GM12874 (cell line): ENCODE measurements around the gene ARHGEF25.

ENCODE experiments used
- TF ChIP-seq, protein P1 (sequence below): IDR thresholded peaks from 2 replicates; pipeline ENCODE4 v1.5.1; 2011; ENCODE audit warnings: low read depth, mild to moderate bottlenecking, control low read depth, low read length, moderate library complexity; ENCODE audit not compliant: insufficient read depth

Gene ARHGEF25

DNA sequence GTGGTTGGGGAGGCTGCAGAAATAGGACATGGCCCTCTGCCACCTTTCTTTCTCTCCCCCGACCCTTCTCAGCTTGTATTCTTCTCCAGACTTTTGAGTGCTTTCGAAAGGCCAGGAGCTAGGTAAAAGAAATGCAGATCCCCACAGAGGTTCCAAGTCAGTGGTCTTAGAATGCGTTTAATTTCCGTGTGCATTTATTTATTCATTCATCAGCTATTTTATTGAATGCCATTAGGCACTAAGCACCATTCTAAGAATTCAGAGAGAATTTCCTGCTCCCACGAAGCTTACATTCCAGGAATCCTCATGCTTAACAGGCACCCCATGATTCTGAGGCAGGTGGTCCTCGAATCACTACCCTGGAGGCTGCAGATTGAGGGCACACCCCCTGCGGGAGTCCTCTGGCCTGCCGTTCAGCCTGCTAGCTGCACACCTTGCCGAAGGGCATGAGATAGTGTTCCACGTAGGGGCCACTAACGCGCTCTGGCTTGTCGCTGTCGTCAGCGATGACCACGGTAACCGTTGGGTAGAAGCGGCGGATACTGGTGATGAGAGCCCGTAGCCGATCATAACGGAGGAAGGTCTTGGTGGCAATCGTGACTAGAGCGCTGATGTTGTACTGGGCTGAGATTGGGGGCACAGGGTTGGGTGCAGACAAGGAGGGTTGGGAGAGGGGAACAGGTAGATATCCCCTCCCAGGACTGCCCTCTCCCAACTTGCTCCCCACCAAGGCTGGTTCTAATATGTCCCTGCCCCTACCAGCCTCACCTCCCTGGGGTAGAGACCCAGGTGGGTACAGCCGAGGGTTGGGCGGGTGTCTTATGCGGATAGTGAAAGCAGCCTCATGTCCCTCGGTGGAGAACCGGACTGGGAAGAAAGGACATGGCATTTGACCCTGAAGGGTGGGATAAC, 17.3 kb downstream of the ARHGEF25 start:
- TF ChIP-seq, protein P1, sequence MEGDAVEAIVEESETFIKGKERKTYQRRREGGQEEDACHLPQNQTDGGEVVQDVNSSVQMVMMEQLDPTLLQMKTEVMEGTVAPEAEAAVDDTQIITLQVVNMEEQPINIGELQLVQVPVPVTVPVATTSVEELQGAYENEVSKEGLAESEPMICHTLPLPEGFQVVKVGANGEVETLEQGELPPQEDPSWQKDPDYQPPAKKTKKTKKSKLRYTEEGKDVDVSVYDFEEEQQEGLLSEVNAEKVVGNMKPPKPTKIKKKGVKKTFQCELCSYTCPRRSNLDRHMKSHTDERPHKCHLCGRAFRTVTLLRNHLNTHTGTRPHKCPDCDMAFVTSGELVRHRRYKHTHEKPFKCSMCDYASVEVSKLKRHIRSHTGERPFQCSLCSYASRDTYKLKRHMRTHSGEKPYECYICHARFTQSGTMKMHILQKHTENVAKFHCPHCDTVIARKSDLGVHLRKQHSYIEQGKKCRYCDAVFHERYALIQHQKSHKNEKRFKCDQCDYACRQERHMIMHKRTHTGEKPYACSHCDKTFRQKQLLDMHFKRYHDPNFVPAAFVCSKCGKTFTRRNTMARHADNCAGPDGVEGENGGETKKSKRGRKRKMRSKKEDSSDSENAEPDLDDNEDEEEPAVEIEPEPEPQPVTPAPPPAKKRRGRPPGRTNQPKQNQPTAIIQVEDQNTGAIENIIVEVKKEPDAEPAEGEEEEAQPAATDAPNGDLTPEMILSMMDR = no peak

DNA sequence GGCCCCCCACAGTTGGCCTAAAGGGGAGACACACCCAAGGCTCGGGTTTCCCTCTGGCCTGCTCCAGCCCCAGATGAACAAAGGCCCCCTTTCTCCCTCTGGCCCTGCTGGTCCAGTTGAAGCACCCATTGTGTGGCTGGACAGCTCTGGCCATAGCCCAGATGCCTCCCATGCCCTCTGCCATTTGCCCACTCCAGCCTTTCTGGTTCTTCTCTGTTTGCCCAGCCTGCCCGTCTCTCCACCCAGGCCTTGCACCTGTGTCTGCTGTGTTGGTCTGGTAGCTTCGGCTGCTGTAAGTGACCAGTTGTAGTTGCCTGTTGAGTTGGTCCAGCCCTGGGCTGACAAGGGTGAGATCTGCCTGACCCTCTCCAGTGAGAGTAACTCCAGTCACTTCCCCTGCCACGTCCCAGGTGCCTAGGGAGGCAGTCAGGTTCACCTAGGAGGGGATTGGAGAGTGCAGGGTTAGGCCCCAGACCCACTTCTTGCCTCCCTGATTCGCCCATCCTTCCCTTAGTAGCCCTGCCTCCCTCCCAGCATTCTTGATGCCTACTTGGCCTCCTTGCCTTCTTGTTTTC, 18.7 kb downstream of the ARHGEF25 start:
- TF ChIP-seq, protein P1 = no peak

DNA sequence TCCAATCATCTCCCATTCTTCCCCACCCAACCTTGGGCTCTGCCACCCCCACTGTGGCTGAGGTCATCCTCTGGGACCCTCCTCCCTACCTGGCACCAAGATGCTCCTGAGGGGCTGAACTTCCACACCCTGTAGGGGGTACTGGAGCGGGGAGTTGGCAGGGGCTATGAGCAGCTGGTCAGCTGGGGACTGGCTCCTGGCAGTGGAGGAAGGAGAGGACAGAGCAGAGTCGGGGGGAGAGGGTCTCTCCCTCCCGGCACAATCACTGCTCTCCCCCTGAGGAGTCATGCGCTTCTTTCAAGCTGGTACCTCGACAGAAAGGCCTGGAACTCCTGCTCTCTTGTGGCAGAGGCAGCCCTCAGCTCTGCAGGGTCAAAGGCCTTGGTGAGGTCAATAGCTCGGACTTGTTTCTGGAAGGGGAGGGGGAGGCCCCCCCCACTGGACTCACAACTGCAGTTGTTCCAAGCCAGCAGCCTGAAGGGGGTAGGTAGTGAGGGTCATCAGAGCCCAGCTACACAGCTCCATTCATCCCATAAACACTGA, 19.7 kb downstream of the ARHGEF25 start:
- TF ChIP-seq, protein P1 = no peak

DNA sequence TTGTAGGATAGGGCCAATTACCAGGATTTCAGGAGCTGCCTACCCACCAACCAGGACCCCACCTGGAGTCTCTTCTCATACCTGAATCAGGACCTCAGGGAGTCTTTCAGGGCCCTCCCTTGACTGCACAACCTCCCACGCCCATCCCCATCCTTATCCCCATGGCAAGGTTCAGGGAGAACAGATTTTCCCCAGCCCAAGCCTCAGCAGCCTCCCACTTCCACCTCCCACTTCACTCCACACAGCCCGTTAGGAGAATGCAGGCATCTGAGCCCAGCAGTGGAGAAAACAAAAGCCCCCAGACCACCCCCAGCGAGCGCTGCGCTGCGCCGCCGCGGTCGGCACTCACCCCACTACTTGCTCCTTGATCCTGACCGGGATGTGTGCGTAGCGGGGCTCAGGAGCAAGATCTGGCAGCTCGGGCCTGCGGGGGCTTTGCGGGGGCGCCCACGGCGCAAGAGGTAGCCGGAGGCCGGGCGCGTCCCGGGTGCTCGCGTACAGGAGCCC, 20.4 kb downstream of the ARHGEF25 start:
- TF ChIP-seq, protein P1 = no peak

DNA sequence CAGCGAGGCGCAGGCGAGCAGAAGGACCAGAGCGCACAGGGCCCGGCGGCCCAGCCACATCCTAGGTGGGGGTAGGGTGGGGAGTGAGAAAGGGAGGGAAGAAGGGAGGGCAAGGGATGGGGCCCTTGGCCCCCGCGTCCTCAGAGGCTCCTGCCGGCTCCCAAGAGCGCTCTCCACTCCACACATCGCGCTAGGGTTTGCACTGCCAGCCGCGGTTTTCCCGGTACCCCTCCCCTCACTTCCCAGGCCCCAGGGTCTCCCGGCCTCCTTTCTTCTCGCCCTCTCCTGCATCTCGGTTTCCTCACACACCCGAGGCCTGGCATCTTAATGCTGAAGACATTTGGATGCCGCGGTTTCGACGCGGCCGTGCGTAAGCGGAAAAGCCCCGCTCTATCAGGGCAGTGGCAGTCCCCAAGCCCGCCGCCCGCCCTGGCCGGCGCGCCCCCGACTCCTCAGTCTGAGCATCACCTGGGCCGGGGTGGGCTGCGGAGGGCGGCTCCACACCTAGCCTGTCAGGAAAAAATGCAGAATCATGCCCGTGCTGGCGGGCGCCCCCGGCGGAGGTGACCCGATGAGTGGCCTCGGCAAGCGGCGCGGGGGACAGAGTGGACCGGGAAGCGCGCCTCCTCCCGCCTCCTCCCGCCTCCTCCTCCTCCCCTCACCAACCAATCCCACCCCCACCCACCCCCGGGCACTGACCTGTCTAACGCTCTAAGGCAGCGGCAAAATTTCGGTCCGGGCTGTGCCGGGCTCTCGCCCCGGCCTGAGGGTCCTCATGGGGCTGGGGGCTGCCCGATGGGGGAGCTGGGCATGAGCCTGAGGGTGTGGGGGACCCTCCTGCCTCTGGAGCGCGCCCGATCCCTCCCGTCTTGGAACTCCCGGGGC, 21.1 kb downstream of the ARHGEF25 start:
- TF ChIP-seq, protein P1 = peak; percentile 9; the same call in 1 of the 2 replicates

DNA sequence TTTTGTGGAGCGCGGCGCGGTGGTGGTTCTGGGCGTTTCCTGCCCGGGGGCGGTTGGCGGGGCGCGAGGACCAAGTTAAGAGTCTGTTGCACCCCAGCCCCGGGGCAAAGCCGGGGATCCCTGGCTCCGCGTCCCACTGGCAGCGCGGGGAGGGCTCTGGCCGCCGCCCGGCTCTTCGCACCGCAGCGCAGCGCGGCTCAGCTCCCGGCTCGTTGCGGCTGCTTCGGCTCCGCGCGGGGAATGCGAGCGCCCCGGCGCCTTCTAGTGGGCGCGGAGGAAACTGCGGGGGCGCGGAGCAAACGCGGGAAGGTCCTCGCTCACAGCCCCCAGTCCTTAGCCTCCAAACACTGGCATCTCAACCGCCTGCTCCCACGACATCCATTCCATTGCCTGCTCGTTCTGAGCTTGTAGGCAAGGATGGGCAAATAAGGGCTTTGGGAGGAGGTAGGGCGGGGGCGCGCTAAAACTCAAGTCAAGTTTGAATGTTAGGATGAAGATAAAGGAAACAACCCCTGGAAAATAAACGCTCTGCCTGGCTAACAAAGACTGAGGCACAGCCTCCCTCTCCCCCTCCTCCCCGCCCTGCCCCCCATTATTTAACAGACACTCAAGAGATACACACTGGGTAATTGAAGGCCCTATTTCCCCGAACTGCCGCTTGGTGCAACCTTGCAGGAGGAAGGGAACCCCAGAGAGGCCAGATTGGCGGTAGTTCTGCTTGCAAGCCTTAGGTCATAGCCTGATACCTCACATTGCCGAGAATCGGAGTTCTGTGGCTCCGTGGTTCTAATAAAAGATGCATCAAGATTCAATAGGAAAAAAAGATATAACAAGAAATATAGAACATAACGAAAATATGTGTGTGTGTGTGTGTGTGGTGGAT, 22.0 kb downstream of the ARHGEF25 start, which contains the start of gene B4GALNT1:
Gene B4GALNT1, minus strand, starts transcription at position 244 of the 883 bp plus-strand sequence. CDS start 1,069 bp downstream, outside the sequence.
- TF ChIP-seq, protein P1 = peak; percentile 98
